Psoas muscle (tissue), 8 donors: ENCODE results near the gene PSIP1. TPM values are rescaled to one million over a fixed set of nuclear protein-coding genes. Genes with fewer than 3 reads are reported as not detected.

Experiments used
- ATAC-seq, 4 donors: fragments of 200-7000 bp; cut with Tn5 transposase; one replicate each; pipeline ENCODE4 v1.9.1; 2020; ENCODE audit warnings: moderate library complexity in 3 of 4, mild to moderate bottlenecking in 2 of 4
- DNase-seq, 2 donors: peaks; one replicate each; pipeline ENCODE4 v3.0.0-alpha.2; 2020
- H3K27ac ChIP-seq: fragments of 200-600 bp; one replicate; pipeline ENCODE4 v1.8.0; 2022
- H3K27me3 ChIP-seq, 3 donors: fragments of 200-600 bp in 1 of 3; one replicate each; pipeline versions ENCODE4 v1.6.1 to v1.8.0; 2013 to 2022; ENCODE audit warnings: low read length in 2 of 3, mild to moderate bottlenecking in 2 of 3, moderate library complexity in 1 of 3; ENCODE audit not compliant: insufficient read depth in 3 of 3
- H3K36me3 ChIP-seq, 2 donors: fragments of 200-600 bp in 1 of 2; one replicate each; pipeline versions ENCODE4 v1.6.1 to v1.8.0; 2013 to 2022; ENCODE audit warnings: low read depth in 1 of 2, mild to moderate bottlenecking in 1 of 2, moderate library complexity in 1 of 2; ENCODE audit not compliant: insufficient read depth in 1 of 2
- H3K4me1 ChIP-seq: fragments of 200-600 bp; one replicate; pipeline ENCODE4 v1.8.0; 2022
- H3K4me3 ChIP-seq: fragments of 200-600 bp; one replicate; pipeline ENCODE4 v1.8.0; 2022; ENCODE audit warnings: mild to moderate bottlenecking
- H3K9me3 ChIP-seq: fragments of 200-600 bp; one replicate; pipeline ENCODE4 v1.8.0; 2022
- CTCF ChIP-seq: fragments of 200-600 bp; IDR thresholded peaks from one replicate; pipeline ENCODE4 v1.8.0; 2022; ENCODE audit warnings: antibody characterized with exemption
- WGBS, 3 donors: extraction: QIAGEN DNeasy Blood & Tissue Kit; methylation state at CpG; one replicate each; pipeline versions ENCODE4 v1.1.6 to v1.1.7; 2013; 5-methylcytosine and 5-hydroxymethylcytosine counted together
- intact Hi-C, 2 donors: fragments of 100-400 bp; cut with DNase I; formaldehyde crosslinking; loops; one replicate each; pipeline versions ENCODE4 v1.11.0 to v1.14.2; 2022
- polyA plus RNA-seq, 3 donors: library from polyadenylated mRNA; stranded (reverse); fragments of 200-250 nt; gene quantifications; one replicate each; pipeline ENCODE4 v1.2.3, GENCODE V29; 2013
- total RNA-seq, 4 donors: library from RNA; stranded (reverse); fragmentation: NEBNext Ultra II Directional in 2 of 4; extraction: Animal tissue kit (Norgen Biotek cat#: 25700) in 2 of 4; gene quantifications; one replicate each; pipeline versions ENCODE4 v1.2.1 to v1.2.4, GENCODE V29; 2021 to 2023
- donor health status: healthy with polysubstance abuse.
- donor health status: DM: no; HTN: no; CAD: no; lungs with moderate emphysema.
- donor health status: Bipolar disorder and iron deficiency.
- donor health status: healthy.
- donor health status: DM: yes; HTN: yes; CAD: no.
- donor health status: DM: no; HTN: no; CAD: no.
- donor health status: DM: no; HTN: no; CAD: no.
- donor health status: DM: yes; HTN: yes; CAD: no.

Gene PSIP1
- total and polyA plus RNA-seq, 7 donors: 5.3 to 19.2 (median 13.0) TPM

- intact Hi-C loops: loop anchor here in 1 of 2 donors (2.0 to 10.0 kb wide), 4 partner anchors 43 to 205 kb away; partner anchors contain the start of genes CCDC171, SNAPC3 and TTC39B
- no peaks in the 10 kb centered on the region for H3K27me3 ChIP-seq
- peak; percentile 32 to 64 for DNase-seq
- no peaks in the 10 kb centered on the region for H3K9me3 ChIP-seq
- peak; percentile 30 to 83 (median 46) for ATAC-seq
- WGBS, 3 donors: 2 to 4% (median 2%) methylated on average over 47 to 76 of the region's 76 CpGs
- H3K4me3 ChIP-seq: peak overlapping the region; percentile 98
- peaks cover 9% of the 10 kb centered on the region for H3K4me1 ChIP-seq
- H3K27ac ChIP-seq: peak overlapping the region; percentile 93
- no peak for TF ChIP-seq CTCF
- H3K36me3 ChIP-seq: peaks cover 5 to 30% of the 10 kb centered on the region in 2 donors
Observed at GRCh38 chr9:15509931-15510788, 610 bp downstream of the PSIP1 start.

- no peaks in the 10 kb centered on the region for H3K9me3 ChIP-seq
- H3K27ac ChIP-seq: no peak overlapping the region
- DNase-seq (no peak), ATAC-seq (no peak)
- WGBS, 3 donors: 88 to 94% (median 90%) methylated on average over 3 of the region's 3 CpGs
- intact Hi-C loops: loop anchor here in 1 of 2 donors (10.0 kb wide), 1 partner anchor 99 kb away; no protein-coding TSS in a partner anchor
- H3K27me3 ChIP-seq: no peaks in the 10 kb centered on the region
- H3K36me3 ChIP-seq: peaks cover 5 to 64% of the 10 kb centered on the region in 2 donors
- no peak overlapping the region for H3K4me3 ChIP-seq
- TF ChIP-seq CTCF: no peak
- peaks cover 9% of the 10 kb centered on the region for H3K4me1 ChIP-seq
Observed at GRCh38 chr9:15505921-15506320, 4.8 kb downstream of the PSIP1 start.

GRCh38 chr9:15501803-15502202 is 9.0 kb downstream of the PSIP1 start:
- DNase-seq (no peak), ATAC-seq (no peak)
- no peak for TF ChIP-seq CTCF
- Histone ChIP-seq H3K9me3 (no peaks in the 10 kb centered on the region), H3K36me3 (peaks cover 3 to 62% of the 10 kb centered on the region in 2 donors), H3K27ac (no peak overlapping the region), H3K4me3 (no peak overlapping the region), H3K27me3 (no peaks in the 10 kb centered on the region), H3K4me1 (no peaks in the 10 kb centered on the region)
- 93 to 94% (median 94%) methylated on average over 5 of the region's 5 CpGs for WGBS, 3 donors
- intact Hi-C loops: loop anchor here in 1 of 2 donors (10.0 kb wide), 1 partner anchor 103 kb away; no protein-coding TSS in a partner anchor

- H3K4me3 ChIP-seq: no peak overlapping the region
- no peaks in the 10 kb centered on the region for H3K4me1 ChIP-seq
- DNase-seq: no peak
- no peaks in the 10 kb centered on the region for H3K27me3 ChIP-seq
- WGBS, 3 donors: 63 to 82% (median 75%) methylated on average over 6 of the region's 6 CpGs
- H3K36me3 ChIP-seq: peaks cover 0 to 56% of the 10 kb centered on the region in 2 donors
- intact Hi-C loops: loop anchor here in 1 of 2 donors (10.0 kb wide), 1 partner anchor 104 kb away; no protein-coding TSS in a partner anchor
- no peak for ATAC-seq
- no peak for TF ChIP-seq CTCF
- no peak overlapping the region for H3K27ac ChIP-seq
- H3K9me3 ChIP-seq: no peaks in the 10 kb centered on the region
Observed at GRCh38 chr9:15501179-15501578, 9.6 kb downstream of the PSIP1 start.
